Bronchial epithelial cell (primary cell): ENCODE measurements around the gene ABTB2. TPM values are rescaled to one million over a fixed set of nuclear protein-coding genes. Genes with fewer than 3 reads are reported as not detected.

Source experiments
- DNase-seq: peaks from one replicate; pipeline ENCODE4 v3.0.0-alpha.2; 2010; ENCODE audit warnings: low read depth
- FAIRE-seq: peaks from 2 replicates; lab custom pipeline; 2011; peaks lifted over from hg19 to GRCh38; lab: Jason Lieb, UNC
- H3K27me3 ChIP-seq: 2 replicates; pipeline ENCODE4 v1.5.1; 2011; ENCODE audit warnings: low read length; ENCODE audit not compliant: control insufficient read depth, insufficient read depth
- H3K36me3 ChIP-seq: 2 replicates; pipeline ENCODE4 v1.5.1; 2011; ENCODE audit warnings: low read length; ENCODE audit not compliant: control insufficient read depth, insufficient read depth
- H3K4me3 ChIP-seq: 2 replicates; pipeline ENCODE4 v1.5.1; 2011; ENCODE audit warnings: mild to moderate bottlenecking, low read depth, low read length, control low read depth
- CTCF ChIP-seq: IDR thresholded peaks from 2 replicates; pipeline ENCODE4 v1.5.1; 2011; ENCODE audit warnings: mild to moderate bottlenecking, moderate library complexity, low read length, control low read depth, inconsistent platforms; ENCODE audit not compliant: insufficient read depth, severe bottlenecking
- total RNA-seq: library from RNA; depleted of rRNA; stranded (reverse); fragments of >200 nt; gene quantifications from 2 replicates; pipeline ENCODE4 v1.2.1, GENCODE V29; 2014

ABTB2 gene
- total RNA-seq, 1 donor from 2014 or later = 0.53 TPM

GRCh38 chr11:34292546-34292945 lies 65.3 kb downstream of the ABTB2 start:
- TF ChIP-seq CTCF = no peak
- DNase-seq (no peak), FAIRE-seq (no peak)
- no peaks in the 10 kb centered on the region for H3K36me3 ChIP-seq
- no peaks in the 10 kb centered on the region for H3K27me3 ChIP-seq
- no peak overlapping the region for H3K4me3 ChIP-seq

GRCh38 chr11:34292111-34292510 lies 65.7 kb downstream of the ABTB2 start:
- H3K27me3 ChIP-seq = no peaks in the 10 kb centered on the region
- no peak for FAIRE-seq

GRCh38 chr11:34290926-34291325 lies 66.9 kb downstream of the ABTB2 start:
- TF ChIP-seq CTCF = no peak
- no peak overlapping the region for H3K4me3 ChIP-seq
- no peak for FAIRE-seq
- H3K27me3 ChIP-seq = no peaks in the 10 kb centered on the region
- no peak for DNase-seq
- H3K36me3 ChIP-seq = no peaks in the 10 kb centered on the region

More at GRCh38 chr11:34292111-34292510, 65.7 kb downstream of the ABTB2 start:
- TF ChIP-seq CTCF = no peak
- DNase-seq = no peak
- H3K4me3 ChIP-seq = no peak overlapping the region
- no peaks in the 10 kb centered on the region for H3K36me3 ChIP-seq

DNA sequence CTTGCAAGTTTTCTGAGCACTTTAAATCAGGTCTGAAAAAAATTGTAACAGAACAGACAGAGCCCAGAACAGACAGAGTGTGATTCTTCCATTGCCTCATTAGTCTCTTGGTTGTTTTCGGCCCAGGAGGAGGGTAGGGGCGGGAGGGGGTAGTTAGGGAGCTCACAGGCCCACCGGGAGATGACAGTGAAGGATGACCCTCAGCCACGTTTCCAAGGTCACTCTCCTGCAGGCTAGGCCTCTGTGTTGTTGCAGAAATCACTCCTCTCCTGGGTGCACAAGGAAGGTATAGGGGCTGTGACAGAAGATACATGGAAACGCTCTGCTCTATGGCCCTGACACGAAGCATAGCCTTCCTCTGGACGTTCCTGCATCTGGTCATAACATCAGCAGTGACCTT lies 69.3 kb downstream of the ABTB2 start:
- Histone ChIP-seq H3K27me3 (no peaks in the 10 kb centered on the region), H3K36me3 (no peaks in the 10 kb centered on the region), H3K4me3 (no peak overlapping the region)
- no peak for DNase-seq
- FAIRE-seq = no peak
- no peak for TF ChIP-seq CTCF

DNA sequence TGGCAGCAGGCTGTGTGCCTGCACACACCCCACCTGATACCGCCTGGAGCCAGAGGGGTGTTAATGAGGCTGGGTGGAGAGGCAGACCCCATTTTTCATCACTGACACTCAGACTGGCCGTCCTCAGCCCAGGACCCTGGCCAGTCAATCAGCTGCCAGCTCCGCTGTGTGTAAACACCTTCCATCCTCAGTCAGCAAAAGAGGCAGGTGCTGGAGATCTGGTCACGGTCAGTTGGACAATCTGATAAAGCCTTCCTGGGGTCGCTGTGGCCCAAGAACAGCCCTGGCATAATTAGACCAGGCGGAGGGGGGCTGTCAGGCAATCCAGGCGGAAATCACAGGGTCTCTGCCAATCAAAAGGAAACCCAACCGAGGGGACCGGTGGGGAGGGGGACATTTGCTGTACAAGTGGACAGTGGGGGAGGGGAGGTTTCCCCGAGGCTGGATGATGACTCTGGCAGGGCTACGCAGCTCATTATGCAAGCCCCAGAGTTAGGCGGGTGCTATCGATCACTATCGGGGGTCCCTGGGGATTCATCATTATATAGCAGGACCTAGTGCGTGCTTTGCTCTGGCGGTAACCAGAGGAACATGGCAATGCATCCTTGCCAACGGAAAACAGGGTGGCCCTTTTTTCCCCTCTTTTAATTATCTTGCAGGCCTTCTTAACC lies 72.9 kb downstream of the ABTB2 start:
- TF ChIP-seq CTCF = no peak
- Histone ChIP-seq H3K36me3 (no peaks in the 10 kb centered on the region), H3K27me3 (no peaks in the 10 kb centered on the region), H3K4me3 (no peak overlapping the region)
- no peak for FAIRE-seq
- no peak for DNase-seq

DNA sequence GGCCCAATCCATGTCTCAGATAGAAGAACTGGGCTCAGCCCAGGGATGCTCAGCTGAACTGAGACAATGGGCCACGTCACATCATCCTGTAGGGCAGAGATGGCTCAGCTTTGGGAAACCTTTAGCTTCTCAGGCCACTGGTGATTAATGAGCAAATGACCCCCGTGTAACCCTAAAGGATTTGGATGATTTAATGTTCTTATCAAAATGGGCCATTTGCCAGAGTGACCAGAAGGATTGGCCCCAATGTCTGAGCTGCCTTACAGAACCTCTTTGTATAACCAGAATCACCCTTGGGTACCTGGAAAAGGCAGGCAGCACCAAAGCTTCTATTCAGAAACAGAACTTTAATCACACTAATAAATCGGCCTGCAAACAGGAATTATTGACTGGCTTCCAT lies 73.7 kb downstream of the ABTB2 start:
- Histone ChIP-seq H3K36me3 (no peaks in the 10 kb centered on the region), H3K27me3 (no peaks in the 10 kb centered on the region), H3K4me3 (no peak overlapping the region)
- TF ChIP-seq CTCF = no peak
- FAIRE-seq = no peak
- DNase-seq = no peak
